Measurements from ENCODE around the gene CACNA1G.

DNA sequence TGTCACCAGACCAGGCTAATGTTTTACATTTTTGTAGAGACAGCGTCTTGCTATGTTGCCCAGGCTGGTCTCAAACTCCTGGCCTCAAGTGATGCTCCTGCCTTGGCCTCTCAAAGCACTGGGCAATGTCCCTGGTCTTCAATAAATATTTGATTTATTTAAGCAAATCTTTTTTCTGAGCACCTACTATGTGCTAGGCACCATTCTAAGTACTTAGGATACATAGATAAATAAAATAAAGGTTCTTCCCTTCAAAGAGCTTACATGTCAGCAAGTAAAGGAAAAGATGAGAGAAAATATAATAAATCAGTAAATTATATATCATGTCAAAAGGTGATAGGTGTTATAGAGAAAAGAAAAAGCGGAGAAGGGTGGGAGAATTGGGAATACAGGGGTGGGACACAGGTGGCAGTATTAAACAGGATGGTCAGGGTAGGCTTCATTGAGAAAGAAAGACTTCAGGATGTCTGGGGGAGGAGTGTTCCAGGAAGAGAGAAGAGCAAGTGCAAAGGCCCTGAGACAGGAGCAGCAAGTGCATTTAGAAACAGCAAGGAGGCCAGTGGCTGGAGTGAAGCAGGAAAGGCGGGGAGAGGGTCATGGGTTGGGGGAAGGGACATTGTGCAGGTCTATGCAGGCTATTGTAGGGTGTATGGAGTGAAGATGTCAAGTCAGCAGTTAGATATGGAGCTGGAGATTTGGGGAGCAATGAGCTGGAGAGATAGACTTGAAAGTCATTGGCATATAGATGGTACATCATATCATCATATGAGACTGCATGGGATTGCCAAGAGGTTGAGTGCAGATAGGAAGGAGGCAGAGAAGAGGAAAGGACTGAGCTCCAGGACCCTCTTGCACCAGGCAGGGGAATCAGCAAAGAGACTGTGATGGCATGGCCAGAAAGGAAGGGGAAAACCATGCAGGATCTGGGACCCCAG is 85.5 kb downstream of the CACNA1G start:
- TF ChIP-seq, protein P1, sequence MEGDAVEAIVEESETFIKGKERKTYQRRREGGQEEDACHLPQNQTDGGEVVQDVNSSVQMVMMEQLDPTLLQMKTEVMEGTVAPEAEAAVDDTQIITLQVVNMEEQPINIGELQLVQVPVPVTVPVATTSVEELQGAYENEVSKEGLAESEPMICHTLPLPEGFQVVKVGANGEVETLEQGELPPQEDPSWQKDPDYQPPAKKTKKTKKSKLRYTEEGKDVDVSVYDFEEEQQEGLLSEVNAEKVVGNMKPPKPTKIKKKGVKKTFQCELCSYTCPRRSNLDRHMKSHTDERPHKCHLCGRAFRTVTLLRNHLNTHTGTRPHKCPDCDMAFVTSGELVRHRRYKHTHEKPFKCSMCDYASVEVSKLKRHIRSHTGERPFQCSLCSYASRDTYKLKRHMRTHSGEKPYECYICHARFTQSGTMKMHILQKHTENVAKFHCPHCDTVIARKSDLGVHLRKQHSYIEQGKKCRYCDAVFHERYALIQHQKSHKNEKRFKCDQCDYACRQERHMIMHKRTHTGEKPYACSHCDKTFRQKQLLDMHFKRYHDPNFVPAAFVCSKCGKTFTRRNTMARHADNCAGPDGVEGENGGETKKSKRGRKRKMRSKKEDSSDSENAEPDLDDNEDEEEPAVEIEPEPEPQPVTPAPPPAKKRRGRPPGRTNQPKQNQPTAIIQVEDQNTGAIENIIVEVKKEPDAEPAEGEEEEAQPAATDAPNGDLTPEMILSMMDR (IDR thresholded peaks at IDR 0.05; ENCODE audit: low read depth, low read length, poor library complexity, severe bottlenecking), result no peak
- no peak for TF ChIP-seq EZH2phosphoT487 (IDR thresholded peaks at IDR 0.05; ENCODE audit: borderline replicate concordance, low read length)
